SK-N-SH (cell line): Measurements from ENCODE around the gene MGLL.

ENCODE experiments used
- CHD2 ChIP-seq: fragments of 150-350 bp; IDR thresholded peaks from 2 replicates; pipeline ENCODE4 v1.6.1; 2018; ENCODE audit warnings: low read length; ENCODE audit not compliant: partially characterized antibody
- CTCF ChIP-seq: fragments of 200-600 bp; sonication (generic); IDR thresholded peaks from 2 replicates; pipeline ENCODE4 v1.6.1; 2017; ENCODE audit warnings: antibody characterized with exemption, mild to moderate bottlenecking, moderate library complexity
- FOXJ3 ChIP-seq: sonication (generic); formaldehyde crosslinking; IDR thresholded peaks from 2 replicates; pipeline ENCODE4 v1.5.1; 2020; ENCODE audit warnings: mild to moderate bottlenecking, missing genetic modification reagents
- FOXM1 ChIP-seq: IDR thresholded peaks from 2 replicates; pipeline ENCODE4 v1.4.0; 2012; ENCODE audit warnings: low read depth, mild to moderate bottlenecking
- GABPA ChIP-seq: IDR thresholded peaks from 2 replicates; pipeline ENCODE4 v1.4.0; 2012; ENCODE audit warnings: low read depth, mild to moderate bottlenecking
- MXI1 ChIP-seq: IDR thresholded peaks from 2 replicates; pipeline ENCODE4 v1.6.1; 2012; ENCODE audit warnings: mild to moderate bottlenecking, low read depth, low read length, improper control_type of control experiment
- PBX3 ChIP-seq: IDR thresholded peaks from 2 replicates; pipeline ENCODE4; 2012
- POLR2AphosphoS5 ChIP-seq: IDR thresholded peaks from 2 replicates; pipeline ENCODE4 v1.6.1; 2012; ENCODE audit warnings: low read depth, low read length
- RCOR1 ChIP-seq: fragments of 150-350 bp; IDR thresholded peaks from 2 replicates; pipeline ENCODE4 v1.6.1; 2017; ENCODE audit warnings: antibody characterized with exemption, low read length
- REST ChIP-seq: IDR thresholded peaks from 2 replicates; pipeline ENCODE4 v1.6.1; 2012; ENCODE audit warnings: mild to moderate bottlenecking, low read depth, low read length, moderate library complexity
- SMC3 ChIP-seq: IDR thresholded peaks from 2 replicates; pipeline ENCODE4 v1.6.1; 2012; ENCODE audit warnings: low read depth, low read length, improper control_type of control experiment
- ZBTB33 ChIP-seq: IDR thresholded peaks from 2 replicates; pipeline ENCODE4 v1.4.0; 2012; ENCODE audit warnings: low read depth, borderline replicate concordance

GRCh38 chr3:127776347-127776746 lies 46.0 kb downstream of the MGLL start:
- no peak for TF ChIP-seq RCOR1
- no peak for TF ChIP-seq CTCF
- no peak for TF ChIP-seq GABPA
- no peak for TF ChIP-seq CHD2
- TF ChIP-seq FOXM1 = no peak
- TF ChIP-seq REST = no peak
- TF ChIP-seq MXI1 = no peak
- no peak for TF ChIP-seq SMC3
- TF ChIP-seq ZBTB33 = no peak
- no peak for TF ChIP-seq POLR2AphosphoS5
- TF ChIP-seq PBX3 = no peak
- TF ChIP-seq FOXJ3 = no peak
